HG03196 (cell line): Measurements from ENCODE around the gene KRTAP20-2.

Source experiments
- ATAC-seq: cut with Tn5 transposase; IDR thresholded peaks from one replicate; pipeline ENCODE4 v1.9.1; 2021; ENCODE audit not compliant: unreplicated experiment

Gene KRTAP20-2

GRCh38 chr21:30634906-30635305, at the start of gene KRTAP20-2:
Gene KRTAP20-2, plus strand, starts transcription at chr21:30635206. Its CDS starts 58 bp downstream, at chr21:30635264.
- no peak for ATAC-seq

GRCh38 chr21:30590297-30590696, 44.7 kb upstream of the KRTAP20-2 start, which contains the start of gene KRTAP22-2:
Gene KRTAP22-2, minus strand, starts transcription at chr21:30590397.
- ATAC-seq: no peak

GRCh38 chr21:30592140-30592539, 42.9 kb upstream of the KRTAP20-2 start, which contains the start of gene KRTAP6-3:
Gene KRTAP6-3, plus strand, starts transcription at chr21:30592440. Its CDS starts 6 bp downstream, at chr21:30592446.
- ATAC-seq: no peak

GRCh38 chr21:30598802-30599201, 36.2 kb upstream of the KRTAP20-2 start, which contains the start of gene KRTAP6-2:
Gene KRTAP6-2, minus strand, starts transcription at chr21:30598902. Its CDS starts 28 bp downstream, at chr21:30598874.
- ATAC-seq: no peak

GRCh38 chr21:30600787-30601186, 34.2 kb upstream of the KRTAP20-2 start, which contains the start of gene KRTAP22-1:
Gene KRTAP22-1, plus strand, starts transcription at chr21:30601087.
- no peak for ATAC-seq

- ATAC-seq: no peak
These were observed 29.0 kb upstream of the KRTAP20-2 start for GRCh38 chr21:30605968-30606367.

GRCh38 chr21:30612132-30612531, 22.9 kb upstream of the KRTAP20-2 start:
- no peak for ATAC-seq

GRCh38 chr21:30613836-30614235, 21.2 kb upstream of the KRTAP20-2 start, which contains the start of gene KRTAP6-1:
Gene KRTAP6-1, minus strand, starts transcription at chr21:30613930. Its CDS starts 26 bp downstream, at chr21:30613904.
- no peak for ATAC-seq

GRCh38 chr21:30615199-30615598, 19.8 kb upstream of the KRTAP20-2 start:
- no peak for ATAC-seq

- ATAC-seq: no peak
These were observed 18.9 kb upstream of the KRTAP20-2 start, which contains the start of gene KRTAP20-1 for GRCh38 chr21:30616125-30616524. Gene KRTAP20-1, plus strand, starts transcription at chr21:30616425. Its CDS starts 30 bp downstream, at chr21:30616455.

GRCh38 chr21:30620080-30620479, 14.9 kb upstream of the KRTAP20-2 start:
- no peak for ATAC-seq

- no peak for ATAC-seq
These were observed 14.5 kb upstream of the KRTAP20-2 start, which contains the start of gene KRTAP20-4 for GRCh38 chr21:30620522-30620921. Gene KRTAP20-4, plus strand, starts transcription at chr21:30620627.

GRCh38 chr21:30623362-30623761, 11.6 kb upstream of the KRTAP20-2 start:
- ATAC-seq: no peak

GRCh38 chr21:30625449-30626165, 9.4 kb upstream of the KRTAP20-2 start:
- ATAC-seq: no peak

- no peak for ATAC-seq
These were observed 6.9 kb upstream of the KRTAP20-2 start for GRCh38 chr21:30628109-30628508.

GRCh38 chr21:30629200-30629599, 5.8 kb upstream of the KRTAP20-2 start:
- ATAC-seq: no peak

- no peak for ATAC-seq
These were observed 3.7 kb downstream of the KRTAP20-2 start for GRCh38 chr21:30638686-30639085.

- ATAC-seq: no peak
These were observed 7.6 kb downstream of the KRTAP20-2 start, which contains the start of gene KRTAP20-3 for GRCh38 chr21:30642564-30642963. Gene KRTAP20-3, plus strand, starts transcription at chr21:30642864.

- no peak for ATAC-seq
These were observed 12.0 kb downstream of the KRTAP20-2 start for GRCh38 chr21:30646904-30647414.

GRCh38 chr21:30652891-30653290, 17.9 kb downstream of the KRTAP20-2 start:
- no peak for ATAC-seq

- ATAC-seq: no peak
These were observed 33.8 kb downstream of the KRTAP20-2 start for GRCh38 chr21:30668776-30669175.
